HG03439 (cell line): ENCODE data around the gene KIF15.
A peak's percentile ranks its signal among the peaks of the same experiment; 100 is the strongest.
"Not testable (repeated sequence)": the region's sequence is repeated elsewhere in the genome, so short reads cannot be mapped to it uniquely, and the experiment has no call there.

ENCODE experiments used
- ATAC-seq: cut with Tn5 transposase; IDR thresholded peaks from one replicate; pipeline ENCODE4 v1.9.1; 2021; ENCODE audit warnings: mild to moderate bottlenecking, moderate library complexity; ENCODE audit not compliant: unreplicated experiment

Gene KIF15

DNA sequence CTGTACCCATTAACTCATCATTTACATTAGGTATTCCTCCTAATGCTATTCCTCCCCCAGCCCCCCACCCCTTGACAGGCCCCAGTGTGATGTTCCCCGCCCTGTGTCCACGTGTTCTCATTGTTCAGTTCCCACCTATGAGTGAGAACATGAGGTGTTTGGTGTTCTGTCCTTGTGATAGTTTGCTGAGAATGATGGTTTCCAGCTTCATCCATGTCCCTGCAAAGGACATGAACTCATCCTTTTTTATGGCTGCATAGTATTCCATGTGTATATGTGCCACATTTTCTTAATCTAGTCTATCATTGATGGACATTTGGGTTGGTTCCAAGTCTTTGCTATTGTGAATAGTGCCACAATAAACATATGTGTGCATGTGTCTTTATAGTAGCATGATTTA lies 54.7 kb downstream of the KIF15 start:
- not testable (repeated sequence) for ATAC-seq

DNA sequence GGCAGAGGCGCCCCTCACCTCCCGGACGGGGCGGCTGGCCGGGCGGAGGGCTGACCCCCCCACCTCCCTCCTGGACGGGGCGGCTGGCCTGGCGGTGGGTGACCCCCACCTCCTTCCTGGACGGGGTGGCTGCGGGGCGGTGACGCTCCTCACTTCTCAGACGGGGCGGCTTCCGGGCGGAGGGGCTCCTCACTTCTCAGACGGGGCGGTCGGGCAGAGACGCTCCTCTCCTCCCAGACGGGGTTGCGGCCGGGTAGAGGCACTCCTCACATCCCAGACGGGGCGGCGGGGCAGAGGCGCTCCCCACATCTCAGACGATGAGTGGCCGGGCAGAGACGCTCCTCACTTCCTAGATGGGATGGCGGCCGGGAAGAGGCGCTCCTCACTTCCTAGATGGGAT lies 59.6 kb downstream of the KIF15 start:
- not testable (repeated sequence) for ATAC-seq

DNA sequence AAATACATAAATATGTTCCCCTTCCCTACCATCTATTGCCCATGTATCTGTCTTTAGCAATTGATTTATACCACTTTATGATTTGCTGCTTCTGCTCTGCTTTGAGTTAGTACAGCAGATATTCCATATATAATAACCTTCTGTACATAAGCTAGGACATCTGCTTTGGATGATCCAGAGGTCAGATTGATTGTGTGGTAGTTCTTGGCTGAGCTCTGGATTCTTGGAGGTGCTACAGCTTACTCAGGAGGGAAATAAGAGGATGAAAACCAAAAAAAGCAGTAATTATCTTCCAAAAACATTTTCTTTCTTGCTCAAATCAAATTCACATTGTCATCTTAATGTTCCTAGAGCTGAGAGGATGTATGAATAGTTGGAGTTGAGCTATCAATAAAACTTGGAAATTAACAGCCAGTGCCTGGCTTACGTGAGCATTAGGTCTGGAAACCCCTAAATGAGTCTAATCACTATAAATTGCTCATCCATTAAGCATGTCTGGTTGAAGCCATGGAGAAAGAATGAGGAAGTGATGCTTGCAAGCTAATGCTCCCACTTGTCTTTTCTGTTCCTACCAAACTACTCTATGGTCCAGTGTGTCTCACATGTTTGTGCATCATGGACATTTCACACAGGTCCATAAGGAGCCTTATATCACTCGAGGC lies 63.8 kb downstream of the KIF15 start:
- no peak for ATAC-seq

DNA sequence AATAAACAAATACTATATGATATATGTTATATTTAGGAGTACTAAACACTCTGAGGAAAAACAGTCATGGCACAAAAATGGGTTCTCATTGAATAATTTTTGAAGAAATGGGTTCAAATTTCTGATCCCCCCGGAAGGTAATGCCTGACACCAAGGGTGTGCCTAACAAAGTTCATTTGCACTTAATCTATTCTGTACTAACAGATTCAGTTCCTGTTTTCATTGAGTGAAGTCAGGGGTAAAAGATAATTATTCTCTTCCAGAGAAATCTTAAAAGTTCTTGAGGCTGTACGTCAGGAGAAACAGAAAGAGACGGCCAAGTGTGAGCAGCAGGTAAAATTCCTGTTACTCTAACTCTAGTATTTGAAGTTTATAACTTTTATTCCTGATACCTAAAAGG lies 65.6 kb downstream of the KIF15 start:
- no peak for ATAC-seq

DNA sequence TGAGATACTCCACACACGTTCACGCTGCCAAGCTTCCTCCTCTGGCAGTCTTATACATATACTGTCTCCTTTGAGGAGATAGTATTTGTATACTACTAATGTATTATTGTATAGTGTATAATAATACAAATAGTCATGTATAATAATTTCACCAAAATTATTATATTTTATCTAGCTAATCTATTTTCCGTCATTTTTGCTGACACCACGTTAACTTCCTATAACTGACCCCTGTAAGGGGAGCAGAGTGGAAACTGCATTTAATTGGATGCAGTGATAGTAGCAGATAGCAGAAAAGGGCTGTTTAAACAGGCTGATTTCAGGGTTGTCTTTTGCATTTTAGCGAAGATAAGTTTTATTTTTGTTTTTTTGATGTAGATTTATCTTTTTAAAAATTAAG lies 69.6 kb downstream of the KIF15 start:
- ATAC-seq, result no peak

DNA sequence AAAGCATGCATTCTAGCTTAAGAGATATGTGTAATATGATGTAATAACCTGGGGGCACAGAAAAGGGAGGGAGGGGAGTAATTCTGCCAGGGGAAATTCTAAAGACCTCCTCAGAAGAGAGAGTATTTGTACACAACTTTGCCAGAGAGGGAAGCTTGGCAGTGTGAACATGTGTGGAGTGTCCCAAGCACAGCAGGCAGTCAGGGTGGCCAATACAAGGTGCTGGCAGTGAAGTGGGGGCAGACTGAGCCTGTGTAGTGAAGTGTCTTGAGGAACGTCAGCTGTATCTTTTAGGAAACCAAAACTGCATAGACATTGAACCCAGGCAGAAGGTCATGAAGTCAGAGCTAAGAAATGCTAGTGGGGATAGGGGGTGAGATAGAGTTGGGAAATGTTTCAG lies 70.4 kb downstream of the KIF15 start:
- no peak for ATAC-seq

DNA sequence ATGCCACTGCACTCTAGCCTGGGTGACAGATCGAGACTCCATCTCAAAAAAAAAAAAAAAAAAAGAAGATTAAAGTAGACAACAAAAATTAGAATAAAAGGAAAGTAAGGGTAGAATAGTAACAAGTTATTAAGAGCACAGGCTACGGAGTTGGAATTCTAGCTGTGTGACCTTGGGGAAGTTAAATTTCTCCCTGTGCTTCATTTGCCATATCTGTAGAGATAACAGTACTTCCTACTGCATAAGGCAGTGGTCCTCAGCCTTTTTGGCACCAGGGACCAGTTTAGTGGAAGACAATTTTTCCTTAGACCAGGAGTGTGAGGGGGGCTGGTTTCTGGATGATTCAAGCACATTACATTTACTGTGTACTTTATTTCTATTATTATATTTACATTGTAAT lies 71.4 kb downstream of the KIF15 start:
- no peak for ATAC-seq

DNA sequence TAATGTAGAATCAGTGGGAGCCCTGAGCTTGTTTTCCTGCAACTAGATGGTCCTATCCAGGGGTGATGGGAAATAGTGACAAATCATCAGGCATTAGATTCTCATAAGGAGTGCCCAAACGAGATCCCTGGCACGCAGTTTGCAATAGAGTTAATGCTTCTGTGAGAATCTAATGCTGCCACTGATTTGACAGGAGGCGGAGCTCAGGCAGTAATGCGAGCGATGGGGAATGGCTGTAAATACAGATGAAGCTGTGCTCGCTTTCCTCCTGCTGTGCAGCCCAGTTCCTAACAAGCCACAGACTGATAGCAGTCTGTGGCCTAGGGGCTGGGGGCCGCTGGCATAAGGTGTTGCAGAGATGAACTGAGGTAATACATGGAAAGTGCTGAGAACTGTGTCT lies 71.8 kb downstream of the KIF15 start:
- ATAC-seq, result no peak

DNA sequence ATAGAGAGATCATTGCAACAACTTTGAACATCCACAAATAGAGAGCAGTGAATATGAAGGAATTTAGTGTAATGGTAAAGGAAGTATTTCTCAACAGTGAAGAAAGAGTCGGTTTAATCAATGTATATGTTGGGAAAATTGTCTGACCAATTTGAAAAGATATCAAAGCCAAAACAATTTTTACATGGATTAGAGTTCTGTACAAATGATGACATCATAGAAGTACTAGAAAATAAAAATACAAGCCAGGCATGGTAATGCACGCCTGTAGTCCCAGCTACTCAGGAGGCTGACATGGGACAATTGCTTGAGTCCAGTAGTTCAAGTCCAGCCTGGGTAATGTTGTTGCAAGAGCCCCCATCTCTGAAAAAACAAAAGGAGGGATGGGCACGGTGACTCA lies 74.1 kb downstream of the KIF15 start:
- no peak for ATAC-seq

DNA sequence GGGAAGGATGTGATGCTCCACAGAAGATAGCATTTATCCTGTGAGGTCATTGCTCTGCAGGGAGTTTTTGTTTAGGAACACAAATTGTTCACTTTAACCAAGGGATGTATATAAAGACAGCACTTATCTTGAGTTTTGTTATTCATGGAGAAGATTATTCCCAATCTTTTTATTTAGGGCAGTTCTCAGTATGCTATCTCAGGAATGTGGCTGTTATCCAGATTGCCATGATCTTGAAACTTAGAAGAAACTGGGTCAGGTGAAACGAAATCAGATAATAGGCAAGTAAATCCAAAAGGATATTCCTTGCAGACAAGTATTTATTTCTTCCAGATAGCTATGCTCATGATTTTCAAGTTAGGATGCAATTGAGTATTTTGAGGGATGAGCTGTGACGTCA lies 80.8 kb downstream of the KIF15 start:
- ATAC-seq, result no peak

DNA sequence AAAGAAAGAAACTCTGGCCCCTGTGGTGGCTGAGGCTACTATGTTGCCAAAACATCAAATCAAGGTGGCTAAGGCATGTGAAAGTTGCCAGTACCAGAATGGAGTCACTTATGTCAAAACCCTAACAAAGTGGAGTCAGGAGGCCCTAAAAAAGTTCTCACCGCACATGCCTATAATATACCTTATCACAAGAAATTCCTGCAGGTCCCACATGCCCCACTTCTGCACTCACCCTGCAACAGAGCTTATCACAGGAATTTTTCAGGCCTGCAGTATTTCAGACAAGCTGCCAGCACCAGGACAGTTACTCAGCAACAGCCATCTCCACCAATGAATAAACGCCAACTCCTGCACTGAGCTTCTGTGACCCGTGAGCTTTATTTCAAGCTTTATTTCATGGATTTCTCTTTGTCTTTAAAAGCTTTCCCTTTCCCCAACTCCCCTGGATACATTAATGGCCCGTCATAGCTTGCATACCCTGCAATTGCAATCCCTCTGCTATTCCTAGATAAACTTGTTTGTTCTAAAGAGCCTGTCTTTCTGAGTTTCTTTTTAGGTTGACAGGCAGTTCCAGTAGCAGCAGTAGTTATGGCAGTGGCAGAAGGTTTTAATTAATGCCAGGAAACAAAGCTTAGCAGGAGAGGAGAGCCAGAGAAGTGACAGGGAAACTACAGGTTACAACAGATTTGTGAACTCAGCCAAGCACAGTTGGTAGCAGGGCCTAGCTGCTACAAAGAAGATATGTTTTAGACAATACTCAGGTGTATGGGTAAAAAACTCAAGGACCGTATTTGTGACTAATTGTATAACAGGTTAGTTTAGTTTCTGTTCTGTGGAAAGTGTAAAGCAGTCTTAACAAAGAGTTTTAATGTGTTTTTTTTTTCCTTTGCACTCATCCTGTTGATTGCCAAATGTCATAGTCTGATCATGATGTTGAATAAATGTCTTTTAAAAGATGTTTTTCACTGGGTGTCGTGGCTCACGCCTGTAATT lies 84.2 kb downstream of the KIF15 start:
- ATAC-seq, result no peak

DNA sequence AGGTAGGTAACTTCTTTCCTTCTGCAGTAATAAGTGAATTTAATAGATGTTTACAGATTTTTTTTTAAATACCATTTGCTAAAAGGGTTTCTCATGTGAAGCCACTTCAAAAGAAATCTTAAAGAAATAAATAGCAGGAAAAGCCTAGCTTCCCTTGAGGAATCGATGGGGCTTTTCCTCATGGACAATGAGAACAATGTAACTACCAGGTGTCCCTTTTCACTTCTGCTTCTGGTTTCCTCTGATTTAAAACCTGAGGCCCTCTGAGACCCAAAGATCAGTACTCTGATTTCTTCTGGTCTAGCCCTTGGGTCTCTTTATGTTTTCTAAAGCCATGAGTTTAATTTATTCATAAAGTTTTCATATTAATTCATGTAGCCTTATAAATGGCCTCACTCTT lies 87.0 kb downstream of the KIF15 start:
- no peak for ATAC-seq

DNA sequence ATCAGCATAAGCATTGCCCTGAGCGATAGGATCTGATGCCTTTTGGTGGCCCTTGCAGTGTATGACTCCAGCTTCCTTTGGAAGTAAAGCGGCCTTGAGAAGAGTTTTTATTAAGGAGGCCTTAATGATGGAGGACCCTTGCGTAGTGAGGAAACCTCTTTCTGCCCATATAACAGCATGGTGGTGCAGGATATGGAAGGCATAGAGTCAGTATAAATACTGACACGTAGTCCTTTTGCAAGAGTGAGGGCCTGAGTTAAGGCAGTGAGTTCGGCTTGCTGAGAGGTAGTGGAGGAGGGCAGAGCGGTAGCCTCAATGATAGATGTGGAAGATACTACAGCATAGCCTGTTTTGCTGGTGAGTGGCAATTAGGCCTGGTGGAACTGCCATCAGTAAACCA lies 95.1 kb downstream of the KIF15 start:
- not testable (repeated sequence) for ATAC-seq

DNA sequence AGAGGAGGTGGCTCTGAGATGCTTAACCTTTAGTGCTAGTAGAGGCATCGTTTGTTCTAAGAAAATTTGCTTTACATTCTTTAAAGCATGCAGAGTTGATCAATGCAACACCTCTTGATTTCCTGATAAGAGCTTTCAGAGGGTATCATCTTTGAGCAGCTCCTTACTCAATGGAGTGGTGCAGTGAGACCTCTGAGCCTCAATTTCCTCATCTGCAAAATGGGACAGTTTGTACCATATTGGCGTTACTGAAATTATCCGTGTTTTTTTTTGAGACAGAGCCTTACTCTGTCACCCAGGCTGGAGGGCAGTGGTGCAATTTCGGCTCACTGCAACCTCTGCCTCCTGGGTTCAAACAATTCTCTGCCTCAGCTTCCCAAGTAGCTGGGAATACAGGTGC lies 98.5 kb downstream of the KIF15 start:
- ATAC-seq, result no peak

DNA sequence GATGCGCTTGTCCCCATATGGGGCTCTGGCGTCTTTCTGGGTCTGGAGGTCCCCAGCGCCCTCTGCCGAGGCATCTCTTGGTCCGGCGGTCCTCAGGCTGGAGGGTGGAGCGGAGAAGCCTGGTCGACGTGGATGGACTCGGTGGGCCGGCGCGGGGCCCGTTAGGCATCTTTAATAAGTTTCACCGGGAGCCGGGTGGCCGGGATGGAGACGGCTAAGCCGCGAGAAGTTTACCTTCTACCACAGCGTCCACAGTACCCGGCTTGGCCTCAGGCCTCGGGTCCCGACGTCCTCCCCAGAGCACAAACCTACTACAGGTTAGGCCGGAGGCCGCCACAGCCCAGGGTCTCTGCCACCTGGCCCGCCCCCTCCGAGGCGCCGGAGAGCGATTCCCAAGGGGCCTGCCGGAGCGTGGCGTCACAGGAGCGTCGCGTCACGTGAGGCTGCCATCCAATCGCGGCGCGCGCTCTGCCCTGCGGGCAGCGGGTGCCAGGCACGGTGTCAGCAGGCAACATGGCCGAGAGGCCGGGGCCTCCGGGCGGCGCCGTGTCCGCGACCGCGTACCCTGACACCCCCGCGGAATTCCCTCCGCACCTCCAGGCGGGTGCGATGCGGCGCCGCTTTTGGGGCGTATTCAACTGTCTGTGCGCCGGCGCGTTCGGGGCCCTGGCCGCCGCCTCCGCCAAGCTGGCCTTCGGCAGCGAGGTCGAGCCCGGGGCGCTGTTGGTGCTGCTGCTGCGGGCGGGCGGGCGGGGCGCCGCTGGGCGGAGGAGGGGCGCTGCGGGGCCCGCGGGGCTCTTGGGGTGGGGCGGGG lies 100.0 kb downstream of the KIF15 start, which contains the start of gene TMEM42:
TMEM42 (plus strand) TSS at position 501 of the 814 bp plus-strand sequence; CDS start at position 514, 13 bp downstream.
- ATAC-seq, result peak; percentile 93

DNA sequence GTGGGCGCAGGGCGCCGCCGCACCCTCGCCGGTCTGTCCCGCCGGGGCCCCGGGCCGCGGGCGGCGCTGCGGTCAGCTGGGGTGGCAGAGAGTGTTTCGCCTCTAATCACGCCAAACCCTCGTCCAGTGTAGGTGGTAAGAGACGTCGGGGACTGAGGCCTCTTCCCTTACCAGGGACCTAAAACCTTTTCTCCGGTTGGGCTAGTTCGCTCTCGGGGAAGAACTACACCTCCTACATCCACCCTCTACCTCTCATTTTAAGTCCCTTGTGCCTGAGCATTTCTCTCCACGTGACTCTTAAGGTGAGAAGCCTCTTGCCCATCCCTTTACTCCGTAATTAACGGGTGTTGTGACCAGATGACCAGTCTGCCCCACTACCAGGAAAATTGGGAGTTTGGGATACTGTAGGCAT lies 100.6 kb downstream of the KIF15 start:
- ATAC-seq, result peak; percentile 29

DNA sequence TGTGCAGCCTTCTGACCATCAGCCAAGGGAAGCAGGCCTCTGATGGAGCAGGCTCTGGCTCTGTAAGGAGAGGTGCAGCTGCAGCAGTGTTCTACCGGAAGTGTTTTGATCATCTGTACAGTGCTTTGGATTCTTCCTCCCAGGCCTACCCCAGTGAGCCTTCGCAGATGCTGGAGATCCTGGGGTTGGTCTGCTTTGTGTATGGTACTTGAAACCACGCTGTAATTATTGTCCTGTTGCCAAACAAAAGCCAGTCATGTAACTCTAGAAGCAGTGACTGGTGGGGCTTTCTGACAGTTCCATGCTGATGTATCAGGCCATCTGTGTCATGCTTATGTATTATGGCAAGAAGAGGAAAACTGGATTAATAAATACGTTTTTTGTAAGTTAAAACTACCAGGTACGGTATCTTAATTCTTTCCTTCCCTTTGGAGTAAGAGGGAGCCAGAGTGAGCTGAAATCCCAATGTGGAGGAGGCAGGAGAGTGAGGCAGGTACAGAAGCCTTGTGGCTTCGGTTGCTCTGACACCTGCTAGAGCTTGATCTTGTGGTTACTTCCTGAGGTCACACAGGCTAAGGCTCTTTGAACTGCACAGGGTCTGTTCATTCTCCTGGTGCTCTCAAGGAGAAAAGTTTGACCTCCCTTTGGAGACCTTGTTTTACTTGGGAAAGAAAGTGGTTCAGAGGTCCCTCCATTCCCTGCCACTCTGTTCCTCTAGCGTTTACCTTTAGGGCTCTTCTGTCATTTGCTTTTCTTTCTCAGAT lies 103.9 kb downstream of the KIF15 start:
- no peak for ATAC-seq

DNA sequence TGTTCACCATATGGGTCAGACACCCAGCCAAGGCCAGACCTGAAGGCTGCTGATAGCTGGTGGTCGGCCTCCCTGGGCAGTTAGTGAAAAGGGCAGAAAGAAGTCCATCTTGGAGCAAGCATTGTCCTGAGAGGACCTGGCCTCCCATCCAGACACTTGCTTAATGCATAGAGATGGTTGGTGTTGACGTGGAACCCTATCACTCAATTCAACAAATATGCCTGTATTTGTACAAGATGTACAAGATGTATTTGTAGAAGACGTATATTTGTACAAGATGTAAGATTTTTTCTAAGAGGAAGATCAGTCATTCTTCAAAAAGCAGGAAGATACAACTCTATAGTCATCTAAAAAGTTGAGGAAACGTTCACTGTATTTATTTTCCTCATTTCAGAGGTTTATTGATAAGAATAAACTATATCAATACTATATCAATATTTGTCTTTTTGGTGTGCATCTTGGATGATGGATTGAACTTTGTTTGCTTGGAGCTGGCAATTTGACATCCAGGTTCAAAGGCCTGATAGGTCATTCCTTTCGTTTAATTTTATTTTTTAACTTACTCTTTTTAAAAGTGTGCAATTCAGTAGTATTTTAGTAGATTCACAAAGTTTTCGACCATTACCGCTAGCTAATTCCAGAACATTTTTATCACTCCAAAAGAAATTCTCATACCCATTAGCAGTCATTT lies 106.0 kb downstream of the KIF15 start:
- no peak for ATAC-seq

DNA sequence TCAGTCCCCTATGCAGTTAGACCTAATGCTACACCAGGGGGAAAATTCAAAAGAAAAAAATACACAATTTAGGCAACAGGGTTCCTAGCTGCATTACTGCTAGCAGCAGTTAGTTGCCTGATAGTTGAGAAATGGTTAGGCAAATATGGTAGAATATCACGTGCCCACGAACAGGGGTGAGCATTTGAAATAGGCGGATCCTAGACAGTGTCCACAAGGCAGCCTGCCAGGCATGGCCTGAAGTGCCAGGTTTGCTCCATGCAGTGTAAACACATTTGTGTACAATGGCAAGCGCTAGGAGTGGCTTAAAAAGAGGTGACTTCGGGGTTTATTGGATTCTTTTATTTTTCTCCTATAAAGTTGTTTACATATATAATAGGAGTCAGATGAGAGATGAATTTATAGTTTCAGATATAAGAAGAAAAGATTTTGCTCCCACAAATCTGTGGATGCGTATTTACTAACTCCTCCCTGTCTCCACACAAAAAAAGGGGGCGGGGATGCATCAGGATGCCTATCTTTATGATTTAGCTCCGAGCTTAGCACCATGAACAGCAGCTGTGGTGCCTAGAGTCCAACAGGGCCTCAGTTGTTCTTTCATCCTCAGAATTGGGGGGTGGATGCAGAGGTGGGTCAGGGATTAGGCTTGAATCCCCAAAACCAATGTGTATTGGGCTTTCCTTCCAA lies 108.9 kb downstream of the KIF15 start:
- no peak for ATAC-seq
